ENCODE data around the gene MAPK10.

The MAPK10 gene

GRCh38 chr4:86296865-86297264 lies 63.0 kb downstream of the MAPK10 start:
- Histone ChIP-seq H3K4me3 (ENCODE audit: low read length) (no peak overlapping the region), H3K9ac (ENCODE audit: low read length) (no peak overlapping the region), H3K27me3 (ENCODE audit: control insufficient read depth, insufficient read depth, low read length) (no peaks in the 10 kb centered on the region), H3K4me1 (ENCODE audit: control insufficient read depth, insufficient read depth, low read length) (no peaks in the 10 kb centered on the region), H3K27ac (ENCODE audit: low read depth, low read length) (no peak overlapping the region), H3K36me3 (ENCODE audit: control insufficient read depth, insufficient read depth, low read length) (no peaks in the 10 kb centered on the region)

DNA sequence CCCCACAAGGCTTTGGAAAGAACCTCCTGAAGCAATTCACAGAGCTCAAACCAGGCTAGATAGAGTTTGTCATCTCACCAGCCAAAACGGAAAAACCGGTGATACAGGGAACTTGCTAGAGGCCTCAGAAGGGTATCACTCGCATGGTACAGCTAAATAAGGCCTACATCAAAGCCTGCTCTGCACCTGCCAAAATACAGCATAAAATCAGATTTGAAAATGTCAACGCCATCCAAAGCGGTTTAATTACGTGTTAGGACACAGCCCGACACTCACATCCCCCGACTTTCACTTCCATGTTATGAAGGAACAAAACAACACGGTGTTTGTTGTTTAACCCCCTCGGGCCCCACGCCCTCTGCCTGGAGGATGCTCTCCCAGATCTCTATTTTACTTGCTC lies 65.0 kb downstream of the MAPK10 start:
- Histone ChIP-seq H3K27ac (ENCODE audit: low read depth, low read length) (no peak overlapping the region), H3K4me1 (ENCODE audit: control insufficient read depth, insufficient read depth, low read length) (no peaks in the 10 kb centered on the region), H3K27me3 (ENCODE audit: control insufficient read depth, insufficient read depth, low read length) (no peaks in the 10 kb centered on the region), H3K36me3 (ENCODE audit: control insufficient read depth, insufficient read depth, low read length) (no peaks in the 10 kb centered on the region), H3K4me3 (ENCODE audit: low read length) (no peak overlapping the region), H3K9ac (ENCODE audit: low read length) (no peak overlapping the region)

DNA sequence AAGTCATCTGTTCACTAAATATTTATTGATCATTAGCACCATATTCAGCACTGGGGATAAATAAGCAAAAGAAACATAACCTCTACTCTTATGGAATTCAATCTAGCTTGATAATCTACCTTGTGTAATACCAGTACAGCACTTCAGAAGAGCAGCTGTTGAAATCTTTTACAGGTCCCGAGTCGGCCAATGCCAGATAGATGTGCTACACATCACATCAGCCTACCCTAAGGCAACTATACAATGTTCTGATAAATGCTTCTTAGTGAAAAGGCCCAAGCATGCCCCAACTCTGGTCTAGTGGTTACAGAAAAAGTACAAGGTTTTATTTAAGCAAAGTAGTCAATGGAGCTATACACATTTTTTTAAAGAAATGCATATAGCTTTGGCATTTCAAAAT lies 68.7 kb downstream of the MAPK10 start:
- Histone ChIP-seq H3K27ac (ENCODE audit: low read depth, low read length) (no peak overlapping the region), H3K4me3 (ENCODE audit: low read length) (no peak overlapping the region), H3K36me3 (ENCODE audit: control insufficient read depth, insufficient read depth, low read length) (no peaks in the 10 kb centered on the region), H3K27me3 (ENCODE audit: control insufficient read depth, insufficient read depth, low read length) (no peaks in the 10 kb centered on the region), H3K4me1 (ENCODE audit: control insufficient read depth, insufficient read depth, low read length) (peaks cover 2% of the 10 kb centered on the region), H3K9ac (ENCODE audit: low read length) (no peak overlapping the region)

- Histone ChIP-seq H3K4me3 (ENCODE audit: low read length) (no peak overlapping the region), H3K4me1 (ENCODE audit: control insufficient read depth, insufficient read depth, low read length) (peaks cover 2% of the 10 kb centered on the region), H3K27ac (ENCODE audit: low read depth, low read length) (no peak overlapping the region), H3K27me3 (ENCODE audit: control insufficient read depth, insufficient read depth, low read length) (no peaks in the 10 kb centered on the region), H3K9ac (ENCODE audit: low read length) (no peak overlapping the region), H3K36me3 (ENCODE audit: control insufficient read depth, insufficient read depth, low read length) (no peaks in the 10 kb centered on the region)
These were observed 73.1 kb downstream of the MAPK10 start for GRCh38 chr4:86286726-86287125.

DNA sequence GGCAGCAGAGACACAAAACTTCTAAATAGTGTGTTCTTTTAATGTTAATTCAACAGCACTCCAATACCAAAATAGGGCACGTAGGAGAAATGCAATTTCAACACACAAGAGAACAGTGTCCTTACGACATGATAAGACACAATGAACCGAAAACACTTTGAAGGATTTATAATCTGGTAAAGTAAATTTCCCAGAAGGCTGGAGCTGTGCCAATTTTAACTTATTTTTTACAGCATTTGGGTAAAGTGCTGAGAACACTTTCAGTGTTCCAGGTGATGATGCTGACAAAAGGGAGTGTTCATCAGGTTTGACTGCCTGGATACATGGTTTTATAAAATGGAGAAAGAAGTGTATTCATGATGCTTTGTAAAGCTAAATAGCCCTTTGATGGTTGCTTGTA lies 76.5 kb downstream of the MAPK10 start:
- no peak overlapping the region for H3K27ac ChIP-seq (ENCODE audit: low read depth, low read length)
- H3K36me3 ChIP-seq (ENCODE audit: control insufficient read depth, insufficient read depth, low read length): no peaks in the 10 kb centered on the region
- H3K9ac ChIP-seq (ENCODE audit: low read length): no peak overlapping the region
- H3K27me3 ChIP-seq (ENCODE audit: control insufficient read depth, insufficient read depth, low read length): no peaks in the 10 kb centered on the region
- H3K4me3 ChIP-seq (ENCODE audit: low read length): no peak overlapping the region
- H3K4me1 ChIP-seq (ENCODE audit: control insufficient read depth, insufficient read depth, low read length): peaks cover 2% of the 10 kb centered on the region

DNA sequence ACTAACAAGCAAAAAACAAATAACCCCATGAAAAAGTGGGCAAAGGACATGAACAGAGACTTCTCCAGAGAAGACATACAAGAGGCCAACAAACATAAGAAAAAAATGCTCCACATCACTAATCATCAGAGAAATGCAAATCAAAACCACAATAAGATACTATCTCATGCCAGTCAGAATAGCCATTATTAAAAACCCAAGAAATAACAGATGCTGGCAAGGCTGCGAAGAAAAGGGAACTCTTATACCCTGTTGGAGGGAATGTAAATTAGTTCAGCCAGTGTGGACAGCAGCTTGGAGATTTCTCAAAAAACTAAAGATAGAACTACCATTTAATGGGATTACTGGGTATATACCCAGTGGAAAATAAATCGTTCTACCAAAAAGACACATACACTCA lies 79.6 kb downstream of the MAPK10 start:
- H3K36me3 ChIP-seq (ENCODE audit: control insufficient read depth, insufficient read depth, low read length): no peaks in the 10 kb centered on the region
- no peaks in the 10 kb centered on the region for H3K4me1 ChIP-seq (ENCODE audit: control insufficient read depth, insufficient read depth, low read length)
- H3K4me3 ChIP-seq (ENCODE audit: low read length): no peak overlapping the region
- H3K27me3 ChIP-seq (ENCODE audit: control insufficient read depth, insufficient read depth, low read length): no peaks in the 10 kb centered on the region
- no peak overlapping the region for H3K27ac ChIP-seq (ENCODE audit: low read depth, low read length)
- H3K9ac ChIP-seq (ENCODE audit: low read length): no peak overlapping the region

GRCh38 chr4:86279293-86279960 lies 80.4 kb downstream of the MAPK10 start:
- no peak overlapping the region for H3K9ac ChIP-seq (ENCODE audit: low read length)
- no peaks in the 10 kb centered on the region for H3K27me3 ChIP-seq (ENCODE audit: control insufficient read depth, insufficient read depth, low read length)

GRCh38 chr4:86278126-86278525 lies 81.7 kb downstream of the MAPK10 start:
- H3K27ac ChIP-seq (ENCODE audit: low read depth, low read length): no peak overlapping the region
- H3K27me3 ChIP-seq (ENCODE audit: control insufficient read depth, insufficient read depth, low read length): no peaks in the 10 kb centered on the region
- H3K36me3 ChIP-seq (ENCODE audit: control insufficient read depth, insufficient read depth, low read length): no peaks in the 10 kb centered on the region
- H3K4me3 ChIP-seq (ENCODE audit: low read length): no peak overlapping the region
- no peaks in the 10 kb centered on the region for H3K4me1 ChIP-seq (ENCODE audit: control insufficient read depth, insufficient read depth, low read length)
- no peak overlapping the region for H3K9ac ChIP-seq (ENCODE audit: low read length)

More at GRCh38 chr4:86279293-86279960, 80.4 kb downstream of the MAPK10 start:
- H3K36me3 ChIP-seq (ENCODE audit: control insufficient read depth, insufficient read depth, low read length): no peaks in the 10 kb centered on the region
- no peak overlapping the region for H3K4me3 ChIP-seq (ENCODE audit: low read length)
- no peak overlapping the region for H3K27ac ChIP-seq (ENCODE audit: low read depth, low read length)
- no peaks in the 10 kb centered on the region for H3K4me1 ChIP-seq (ENCODE audit: control insufficient read depth, insufficient read depth, low read length)

DNA sequence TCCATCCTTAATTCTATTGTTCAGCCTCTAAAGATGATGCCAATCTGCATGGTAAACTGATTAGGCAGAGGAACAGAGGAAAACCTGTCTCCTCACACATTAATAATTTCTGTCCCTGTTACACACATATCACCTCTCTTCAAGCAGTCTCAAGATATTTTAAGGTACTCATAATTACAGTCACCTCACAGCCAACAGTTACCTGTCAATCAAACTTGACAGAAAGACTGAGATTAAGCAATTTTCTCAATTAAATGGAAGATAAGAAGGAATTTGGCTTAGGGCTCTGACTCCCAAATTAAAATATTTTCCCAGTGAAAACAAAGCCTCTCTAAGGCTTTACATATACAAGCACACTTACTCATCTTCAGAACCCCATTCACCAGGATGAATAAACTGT lies 85.2 kb downstream of the MAPK10 start:
- no peak overlapping the region for H3K4me3 ChIP-seq (ENCODE audit: low read length)
- H3K4me1 ChIP-seq (ENCODE audit: control insufficient read depth, insufficient read depth, low read length): no peaks in the 10 kb centered on the region
- H3K36me3 ChIP-seq (ENCODE audit: control insufficient read depth, insufficient read depth, low read length): no peaks in the 10 kb centered on the region
- no peaks in the 10 kb centered on the region for H3K27me3 ChIP-seq (ENCODE audit: control insufficient read depth, insufficient read depth, low read length)
- no peak overlapping the region for H3K27ac ChIP-seq (ENCODE audit: low read depth, low read length)
- H3K9ac ChIP-seq (ENCODE audit: low read length): no peak overlapping the region

DNA sequence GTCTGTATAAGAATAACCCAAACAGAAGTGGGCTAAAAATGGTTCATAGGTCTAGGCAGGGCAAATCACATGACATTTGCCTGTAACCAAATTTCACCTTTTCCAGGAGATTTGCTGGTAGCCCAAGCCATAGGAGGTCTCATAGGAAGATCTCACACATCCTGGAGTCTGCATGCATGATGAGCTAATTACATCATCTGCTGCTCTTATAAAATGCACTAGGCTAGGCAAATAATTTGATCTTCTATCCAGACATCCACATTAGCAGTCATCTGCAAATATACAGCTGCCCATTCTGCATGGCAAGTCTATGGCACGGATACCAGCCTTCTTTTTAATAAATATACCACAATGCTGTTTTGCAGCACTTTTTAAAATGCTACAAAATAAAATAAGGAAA lies 87.2 kb downstream of the MAPK10 start:
- no peak overlapping the region for H3K27ac ChIP-seq (ENCODE audit: low read depth, low read length)
- H3K27me3 ChIP-seq (ENCODE audit: control insufficient read depth, insufficient read depth, low read length): no peaks in the 10 kb centered on the region
- H3K4me1 ChIP-seq (ENCODE audit: control insufficient read depth, insufficient read depth, low read length): no peaks in the 10 kb centered on the region
- H3K36me3 ChIP-seq (ENCODE audit: control insufficient read depth, insufficient read depth, low read length): no peaks in the 10 kb centered on the region
- H3K4me3 ChIP-seq (ENCODE audit: low read length): no peak overlapping the region
- H3K9ac ChIP-seq (ENCODE audit: low read length): no peak overlapping the region

DNA sequence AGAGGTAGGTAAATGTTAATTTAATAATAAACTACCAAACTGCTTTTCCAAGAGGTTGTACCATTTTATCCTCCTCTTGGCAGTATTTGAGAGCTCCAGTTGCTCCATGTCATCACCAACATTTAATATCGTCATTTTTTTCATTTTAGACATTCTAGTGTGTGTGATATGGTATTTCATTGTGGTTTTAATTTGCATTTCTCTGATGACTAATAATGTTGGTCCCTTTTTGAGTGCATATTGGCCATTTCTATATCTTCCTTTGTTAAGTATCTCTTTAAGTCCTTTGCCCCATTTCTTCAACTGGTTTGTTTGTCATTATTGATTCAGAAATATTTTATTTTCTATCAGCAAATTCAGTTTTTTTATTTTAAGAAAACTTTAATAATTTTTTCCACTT lies 88.8 kb downstream of the MAPK10 start:
- H3K4me3 ChIP-seq (ENCODE audit: low read length): no peak overlapping the region
- H3K4me1 ChIP-seq (ENCODE audit: control insufficient read depth, insufficient read depth, low read length): no peaks in the 10 kb centered on the region
- no peak overlapping the region for H3K27ac ChIP-seq (ENCODE audit: low read depth, low read length)
- H3K36me3 ChIP-seq (ENCODE audit: control insufficient read depth, insufficient read depth, low read length): no peaks in the 10 kb centered on the region
- H3K9ac ChIP-seq (ENCODE audit: low read length): no peak overlapping the region
- no peaks in the 10 kb centered on the region for H3K27me3 ChIP-seq (ENCODE audit: control insufficient read depth, insufficient read depth, low read length)

DNA sequence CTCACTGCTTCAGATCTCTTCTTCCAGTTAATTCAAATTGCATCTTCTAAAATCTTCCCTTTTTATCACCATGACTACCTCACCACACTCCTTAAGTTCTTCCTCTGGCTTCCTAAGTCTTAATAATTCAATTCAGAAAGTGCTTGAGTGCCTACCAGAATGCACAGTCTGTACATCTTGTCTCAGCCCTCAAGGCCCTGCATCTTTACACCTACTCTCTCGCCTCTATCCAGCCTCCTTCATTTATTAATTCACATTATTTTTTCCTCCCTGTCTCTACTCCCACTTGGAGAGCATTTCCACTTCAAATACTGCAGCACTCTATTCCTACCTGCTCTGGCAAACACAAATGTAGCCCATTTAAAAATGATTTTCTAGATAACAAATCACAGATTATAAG lies 90.5 kb downstream of the MAPK10 start:
- H3K27ac ChIP-seq (ENCODE audit: low read depth, low read length): no peak overlapping the region
- H3K4me1 ChIP-seq (ENCODE audit: control insufficient read depth, insufficient read depth, low read length): no peaks in the 10 kb centered on the region
- no peak overlapping the region for H3K9ac ChIP-seq (ENCODE audit: low read length)
- H3K4me3 ChIP-seq (ENCODE audit: low read length): no peak overlapping the region
- H3K36me3 ChIP-seq (ENCODE audit: control insufficient read depth, insufficient read depth, low read length): no peaks in the 10 kb centered on the region
- H3K27me3 ChIP-seq (ENCODE audit: control insufficient read depth, insufficient read depth, low read length): no peaks in the 10 kb centered on the region

DNA sequence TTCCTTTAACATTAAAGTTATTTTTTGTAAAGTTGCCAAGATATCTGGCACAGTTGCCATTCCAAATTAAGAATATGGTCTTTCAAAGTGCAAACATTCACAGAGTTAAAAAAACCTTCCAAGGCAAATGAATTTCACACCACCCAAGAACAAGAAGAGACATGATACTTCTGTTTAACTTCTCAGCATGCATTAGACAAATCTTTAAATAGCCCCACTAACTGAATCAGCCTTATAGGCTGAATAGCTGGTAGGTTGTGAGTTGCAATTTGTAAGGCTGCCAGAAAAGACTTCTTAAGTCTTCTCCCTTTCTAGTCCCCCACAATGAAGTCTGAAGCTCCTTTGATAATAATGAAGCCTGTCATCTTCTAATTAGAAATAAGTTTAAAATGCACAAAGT lies 95.6 kb downstream of the MAPK10 start:
- Histone ChIP-seq H3K27me3 (ENCODE audit: control insufficient read depth, insufficient read depth, low read length) (no peaks in the 10 kb centered on the region), H3K9ac (ENCODE audit: low read length) (no peak overlapping the region), H3K4me1 (ENCODE audit: control insufficient read depth, insufficient read depth, low read length) (no peaks in the 10 kb centered on the region), H3K36me3 (ENCODE audit: control insufficient read depth, insufficient read depth, low read length) (no peaks in the 10 kb centered on the region), H3K4me3 (ENCODE audit: low read length) (no peak overlapping the region), H3K27ac (ENCODE audit: low read depth, low read length) (no peak overlapping the region)
